Activated CD8-positive, alpha-beta memory T cell treated with anti-CD3 and anti-CD28 coated beads, Interleukin-2, amount 50 U/mL, for 4 hours (primary cell): ENCODE results near the gene XPNPEP1.

ENCODE experiments used
- DNase-seq: peaks from one replicate; pipeline ENCODE4 v3.0.0-alpha.2; 2020

The XPNPEP1 gene

GRCh38 chr10:109947111-109947920 is 24.0 kb upstream of the XPNPEP1 start:
- no peak for DNase-seq

DNA sequence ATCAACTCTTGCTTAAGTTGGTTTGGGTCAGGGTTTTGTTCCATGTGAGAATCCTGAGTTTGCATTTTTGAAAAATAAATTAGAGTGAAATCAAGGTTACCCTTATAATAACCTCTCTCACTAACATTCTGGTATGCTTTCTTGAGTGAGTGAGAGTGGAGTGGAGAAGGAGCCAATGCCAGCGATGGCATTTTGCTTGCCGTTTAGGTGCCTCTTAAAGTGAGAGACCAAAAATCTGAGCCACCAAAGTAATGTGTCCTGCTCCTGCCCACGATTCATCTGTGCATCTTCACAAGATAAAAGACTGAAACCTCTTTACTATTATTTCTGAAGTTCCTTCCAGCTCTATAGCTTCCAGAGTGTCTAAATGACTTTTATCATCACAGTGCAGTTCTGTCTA is 23.4 kb upstream of the XPNPEP1 start:
- no peak for DNase-seq

DNA sequence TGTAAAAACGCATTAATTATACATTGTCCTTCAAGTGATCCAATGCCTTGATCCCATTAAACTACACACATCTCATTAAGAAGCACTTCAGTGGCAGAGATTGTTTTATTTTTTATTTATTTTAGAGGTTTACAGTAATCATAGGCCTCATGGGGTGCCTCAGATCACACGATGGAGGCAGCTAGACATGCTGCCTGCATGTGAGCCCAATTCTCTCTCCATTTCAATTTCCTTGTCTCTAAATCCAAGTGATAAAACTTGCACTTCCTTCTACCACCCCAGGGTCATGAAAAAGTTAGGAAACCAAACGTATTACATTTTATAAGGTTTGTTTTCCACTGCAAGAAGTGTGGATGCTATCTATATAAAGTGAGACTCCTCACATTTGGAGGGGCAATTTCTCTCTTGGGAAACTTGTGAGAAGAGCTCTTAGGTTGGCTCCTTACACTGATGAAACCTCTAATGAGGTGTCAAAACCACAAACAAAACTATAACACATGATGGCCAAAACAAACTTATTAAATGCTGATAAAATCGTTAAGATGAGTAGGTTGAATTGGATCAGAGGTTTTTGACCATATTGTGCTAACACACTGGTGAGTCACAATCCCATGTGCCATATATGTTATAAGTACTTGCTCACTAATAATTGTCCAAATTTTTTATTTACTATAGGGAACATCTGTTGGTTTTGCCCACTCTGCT is 22.3 kb upstream of the XPNPEP1 start:
- DNase-seq = no peak

- no peak for DNase-seq
Observed at GRCh38 chr10:109944613-109945012, 21.3 kb upstream of the XPNPEP1 start.

- DNase-seq = no peak
Observed at GRCh38 chr10:109941236-109941862, 18.0 kb upstream of the XPNPEP1 start.

GRCh38 chr10:109940553-109940952 is 17.2 kb upstream of the XPNPEP1 start:
- DNase-seq = no peak

DNA sequence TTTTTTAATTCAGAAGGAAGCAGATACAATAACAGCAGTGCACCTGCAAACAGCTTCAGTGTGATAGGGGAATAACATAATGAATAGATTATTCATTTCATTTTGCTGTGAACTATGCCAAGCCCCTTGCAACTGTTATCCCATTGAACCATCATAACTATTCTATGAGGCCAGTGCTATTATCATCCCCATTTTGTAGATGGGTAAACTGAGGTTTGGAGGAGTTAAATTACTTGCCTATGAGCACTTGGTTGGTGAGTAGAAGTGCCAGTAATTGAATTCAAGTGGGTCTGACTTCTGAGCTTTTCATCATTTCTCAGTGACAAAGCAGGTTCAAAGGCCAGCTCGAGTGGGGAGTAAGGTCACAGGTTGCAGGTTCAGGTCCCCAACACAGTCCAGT is 16.8 kb upstream of the XPNPEP1 start:
- no peak for DNase-seq

GRCh38 chr10:109939315-109939961 is 16.1 kb upstream of the XPNPEP1 start:
- no peak for DNase-seq

DNA sequence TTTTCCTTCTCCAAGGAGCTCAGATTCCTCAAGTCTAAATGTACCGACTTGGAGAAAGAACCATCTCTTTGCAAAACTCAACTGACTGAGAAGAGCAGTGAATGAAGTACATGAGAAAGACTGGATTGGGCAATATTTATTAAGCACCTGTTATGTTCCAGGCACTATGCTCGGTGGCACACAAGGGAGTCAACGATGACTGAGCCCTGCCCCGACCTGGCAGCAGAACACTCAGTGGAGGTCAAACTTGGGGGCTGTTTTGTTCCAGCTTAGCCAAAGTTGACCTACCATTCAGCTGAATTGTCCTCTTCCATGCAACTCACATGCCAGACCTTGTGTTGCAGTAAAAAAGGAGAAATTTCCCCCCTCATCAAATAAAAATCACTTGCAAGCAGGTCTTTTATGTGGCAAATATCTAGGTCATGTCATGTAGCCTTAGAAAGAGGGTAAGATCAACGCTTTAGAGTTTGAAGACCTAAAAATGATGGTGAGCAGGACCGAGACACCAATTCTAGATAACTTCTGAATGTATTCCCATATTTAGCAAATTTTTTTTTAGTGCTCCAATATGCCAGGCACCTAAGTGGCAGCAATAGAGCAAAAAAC is 14.3 kb upstream of the XPNPEP1 start:
- no peak for DNase-seq

- no peak for DNase-seq
Observed at GRCh38 chr10:109934958-109935793, 11.9 kb upstream of the XPNPEP1 start.

- peak; percentile 30 for DNase-seq
Observed at GRCh38 chr10:109933984-109934565, 10.8 kb upstream of the XPNPEP1 start.

GRCh38 chr10:109932968-109933367 is 9.7 kb upstream of the XPNPEP1 start:
- no peak for DNase-seq

GRCh38 chr10:109932391-109932790 is 9.1 kb upstream of the XPNPEP1 start:
- no peak for DNase-seq

GRCh38 chr10:109931163-109931562 is 7.9 kb upstream of the XPNPEP1 start:
- DNase-seq = no peak

DNA sequence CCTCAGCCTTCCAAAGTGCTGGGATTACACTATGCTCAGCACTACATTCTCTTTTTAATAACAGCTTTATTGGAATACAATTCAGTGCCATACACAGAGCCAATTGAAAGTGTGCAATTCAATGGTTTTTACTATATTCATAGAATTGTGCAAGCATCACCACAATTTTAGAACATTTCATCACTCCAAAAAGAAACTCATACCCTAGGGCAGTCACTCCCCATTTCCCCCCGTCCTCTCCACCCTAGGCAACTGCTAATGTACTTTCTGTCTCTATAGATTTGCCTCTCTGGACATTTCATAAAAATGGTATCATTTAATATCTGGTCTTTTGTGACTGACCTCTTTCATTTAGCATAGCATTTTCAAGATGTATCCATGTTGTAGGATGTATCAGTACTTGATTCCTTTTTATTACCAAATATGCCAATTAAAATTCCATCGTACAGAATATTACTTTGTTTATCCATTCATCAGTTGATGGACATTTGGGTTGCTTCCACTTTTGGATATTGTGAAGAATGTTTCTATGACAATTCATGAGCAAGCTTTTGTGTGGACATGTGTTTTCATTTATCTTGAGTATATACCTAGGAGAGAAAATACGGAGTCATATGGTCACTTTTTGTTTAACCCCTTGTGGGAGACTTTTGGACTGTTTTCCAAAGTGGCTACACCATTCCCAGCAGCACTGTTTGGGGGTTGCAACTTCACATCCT is 6.3 kb upstream of the XPNPEP1 start:
- no peak for DNase-seq

GRCh38 chr10:109928475-109928891 is 5.2 kb upstream of the XPNPEP1 start:
- no peak for DNase-seq

- no peak for DNase-seq
Observed at GRCh38 chr10:109926825-109927224, 3.5 kb upstream of the XPNPEP1 start.

- DNase-seq = no peak
Observed at GRCh38 chr10:109926061-109926745, 2.9 kb upstream of the XPNPEP1 start.

DNA sequence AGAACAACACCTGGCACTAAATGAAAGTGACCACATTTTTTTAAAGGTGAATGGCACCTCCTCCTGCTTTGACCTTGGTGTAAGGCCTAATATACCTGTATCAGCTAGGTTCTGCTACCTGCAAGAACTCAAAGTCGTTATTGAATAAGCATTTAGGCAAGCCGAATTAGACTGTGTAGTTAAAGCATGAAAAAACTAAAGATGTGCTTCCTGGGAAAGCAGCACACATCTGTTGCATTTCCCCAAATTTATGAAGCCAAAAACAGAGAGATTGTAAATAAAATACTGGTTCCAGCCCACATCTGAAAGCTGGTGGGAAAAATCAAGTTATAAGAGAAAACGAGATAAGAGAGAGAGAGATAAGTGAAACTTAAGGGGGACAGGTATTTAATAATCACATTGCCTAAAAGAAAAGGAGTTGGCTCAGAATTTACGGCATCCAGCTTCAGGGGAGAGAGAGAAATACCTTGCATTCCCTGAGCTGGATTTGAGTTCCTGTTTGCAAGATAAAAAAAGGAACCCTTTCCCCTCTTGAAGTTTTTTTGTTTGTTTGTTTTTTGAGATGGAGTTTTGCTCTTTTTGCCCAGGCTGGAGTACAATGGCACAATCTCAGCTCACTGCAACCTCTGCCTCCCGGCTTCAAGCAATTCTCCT is 1.8 kb upstream of the XPNPEP1 start:
- no peak for DNase-seq

GRCh38 chr10:109924087-109924486 is 776 bp upstream of the XPNPEP1 start:
- no peak for DNase-seq
